NB4 (cell line): ENCODE data around the gene CCNL1.

Source experiments
- POLR2A ChIP-seq: IDR thresholded peaks from 2 replicates; pipeline ENCODE4 v1.6.1; 2011; ENCODE audit warnings: mild to moderate bottlenecking; ENCODE audit not compliant: insufficient read length; ENCODE audit errors: extremely low read depth
- TF ChIP-seq, protein P1 (sequence below): IDR thresholded peaks from one replicate; pipeline ENCODE4 v1.5.1; 2012; ENCODE audit warnings: low read depth, low read length

DNA sequence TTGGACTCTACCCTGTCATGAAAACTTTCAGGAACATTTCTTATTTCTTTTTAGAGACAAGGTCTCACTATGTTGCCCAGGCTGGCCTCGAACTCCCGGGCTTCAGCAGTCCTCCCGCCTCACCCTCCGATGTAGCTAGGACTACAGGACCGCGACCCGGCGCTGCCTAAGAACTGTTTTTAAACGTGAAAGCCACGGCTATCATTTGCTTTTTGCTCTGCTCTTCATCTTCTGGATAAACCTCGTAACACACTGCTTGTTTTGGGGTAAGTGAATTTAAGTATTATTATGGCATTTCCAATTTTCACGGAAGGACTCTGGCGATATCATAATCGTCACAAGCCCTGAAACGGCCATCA is 14.3 kb upstream of the CCNL1 start:
- TF ChIP-seq POLR2A, result no peak
- TF ChIP-seq, protein P1, sequence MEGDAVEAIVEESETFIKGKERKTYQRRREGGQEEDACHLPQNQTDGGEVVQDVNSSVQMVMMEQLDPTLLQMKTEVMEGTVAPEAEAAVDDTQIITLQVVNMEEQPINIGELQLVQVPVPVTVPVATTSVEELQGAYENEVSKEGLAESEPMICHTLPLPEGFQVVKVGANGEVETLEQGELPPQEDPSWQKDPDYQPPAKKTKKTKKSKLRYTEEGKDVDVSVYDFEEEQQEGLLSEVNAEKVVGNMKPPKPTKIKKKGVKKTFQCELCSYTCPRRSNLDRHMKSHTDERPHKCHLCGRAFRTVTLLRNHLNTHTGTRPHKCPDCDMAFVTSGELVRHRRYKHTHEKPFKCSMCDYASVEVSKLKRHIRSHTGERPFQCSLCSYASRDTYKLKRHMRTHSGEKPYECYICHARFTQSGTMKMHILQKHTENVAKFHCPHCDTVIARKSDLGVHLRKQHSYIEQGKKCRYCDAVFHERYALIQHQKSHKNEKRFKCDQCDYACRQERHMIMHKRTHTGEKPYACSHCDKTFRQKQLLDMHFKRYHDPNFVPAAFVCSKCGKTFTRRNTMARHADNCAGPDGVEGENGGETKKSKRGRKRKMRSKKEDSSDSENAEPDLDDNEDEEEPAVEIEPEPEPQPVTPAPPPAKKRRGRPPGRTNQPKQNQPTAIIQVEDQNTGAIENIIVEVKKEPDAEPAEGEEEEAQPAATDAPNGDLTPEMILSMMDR, result no peak
